Sigmoid colon (tissue), 7 donors: Measurements from ENCODE around the gene NIN. TPM values are rescaled to one million over a fixed set of nuclear protein-coding genes. Genes with fewer than 3 reads are reported as not detected.

Experiments used
- DNase-seq: peaks from one replicate; pipeline ENCODE4 v3.0.0-alpha.2; 2019
- H3K27ac ChIP-seq, 4 donors: fragments of 200-600 bp; sonication (generic); one replicate each; pipeline ENCODE4 v1.5.1; 2016 to 2019; ENCODE audit warnings: mild to moderate bottlenecking in 1 of 4
- H3K27me3 ChIP-seq, 3 donors: fragments of 200-600 bp; sonication (generic); one replicate each; pipeline ENCODE4 v1.5.1; 2019; ENCODE audit warnings: mild to moderate bottlenecking in 1 of 3
- H3K36me3 ChIP-seq, 4 donors: fragments of 200-600 bp; sonication (generic); one replicate each; pipeline ENCODE4 v1.5.1; 2016 to 2019
- H3K4me1 ChIP-seq, 4 donors: fragments of 200-600 bp; sonication (generic); one replicate each; pipeline ENCODE4 v1.5.1; 2017 to 2019
- H3K4me3 ChIP-seq, 4 donors: fragments of 200-600 bp; sonication (generic); one replicate each; pipeline ENCODE4 v1.5.1; 2017 to 2019; ENCODE audit warnings: mild to moderate bottlenecking in 2 of 4, moderate library complexity in 1 of 4
- H3K9me3 ChIP-seq, 4 donors: fragments of 200-600 bp in 3 of 4; sonication (generic) in 3 of 4; one replicate each; pipeline versions ENCODE4 v1.5.1 to v1.6.1; 2013 to 2019
- CTCF ChIP-seq, 4 experiments: fragments of 450-650 bp in 3 of 4; fragments of 200-600 bp in 1 of 4; IDR thresholded peaks; one replicate each; pipeline ENCODE4 v1.5.1; 2016 to 2019; ENCODE audit warnings: antibody characterized with exemption in 4 of 4, mild to moderate bottlenecking in 3 of 4, moderate library complexity in 2 of 4
- EP300 ChIP-seq, 4 donors: sonication (generic); formaldehyde crosslinking; IDR thresholded peaks; one replicate each; pipeline ENCODE4 v1.6.1; 2017; ENCODE audit warnings: antibody characterized with exemption in 4 of 4
- POLR2A ChIP-seq, 2 donors: fragments of 450-650 bp; IDR thresholded peaks; one replicate each; pipeline ENCODE4 v1.6.1; 2016; ENCODE audit warnings: antibody characterized with exemption in 2 of 2, mild to moderate bottlenecking in 2 of 2, moderate library complexity in 2 of 2
- POLR2AphosphoS5 ChIP-seq, 4 donors: sonication (generic); formaldehyde crosslinking; IDR thresholded peaks; one replicate each; pipeline ENCODE4 v1.6.1; 2017; ENCODE audit warnings: antibody characterized with exemption in 4 of 4
- WGBS, 2 donors: extraction: QIAGEN DNeasy Blood & Tissue Kit; methylation state at CpG; one replicate each; pipeline ENCODE4 v1.1.7; 2013; 5-methylcytosine and 5-hydroxymethylcytosine counted together
- intact Hi-C: fragments of 100-400 bp; cut with DNase I; formaldehyde crosslinking; loops from one replicate; pipeline ENCODE4 v1.15.1; 2023
- polyA plus RNA-seq, 3 donors: library from polyadenylated mRNA; stranded (reverse); fragments of 200-250 nt; gene quantifications; one replicate each; pipeline ENCODE4 v1.2.3, GENCODE V29; 2013
- total RNA-seq, 4 donors: library from RNA; depleted of rRNA; stranded (reverse); fragments of >200 nt; gene quantifications; one replicate each; pipeline ENCODE4 v1.1.0, GENCODE V29; 2016
- donor health status: healthy with polysubstance abuse.
- donor health status: Bipolar disorder and iron deficiency.
- donor health status: healthy.

The NIN gene
- total and polyA plus RNA-seq, 7 donors, result 3.6 to 38.2 (median 20.7) TPM

GRCh38 chr14:50739186-50739585, 91.8 kb downstream of the NIN start:
- no peak for DNase-seq
- WGBS, 2 donors, result 93 to 95% methylated on average over 4 of the region's 4 CpGs
- intact Hi-C loops, result no loop called here
- Histone ChIP-seq H3K27ac (peak overlapping the region in 3 of 4 donors; percentile 43 to 52 (median 46)), H3K27me3 (no peaks in the 10 kb centered on the region), H3K4me3 (no peak overlapping the region), H3K4me1 (peaks cover 0 to 14% (median 0%) of the 10 kb centered on the region in 4 donors), H3K9me3 (no peaks in the 10 kb centered on the region), H3K36me3 (peaks cover 0 to 55% (median 7%) of the 10 kb centered on the region in 4 donors)
- TF ChIP-seq POLR2A (IDR thresholded peaks at IDR 0.05) (no peak), POLR2AphosphoS5 (IDR thresholded peaks at IDR 0.05) (no peak), CTCF (IDR thresholded peaks at IDR 0.05) (no peak), EP300 (IDR thresholded peaks at IDR 0.05) (no peak)

- Histone ChIP-seq H3K27me3 (no peaks in the 10 kb centered on the region), H3K4me1 (peaks cover 0 to 14% (median 0%) of the 10 kb centered on the region in 4 donors), H3K4me3 (no peak overlapping the region), H3K27ac (no peak overlapping the region), H3K36me3 (peaks cover 0 to 61% (median 7%) of the 10 kb centered on the region in 4 donors), H3K9me3 (no peaks in the 10 kb centered on the region)
- WGBS, 2 donors, result 86 to 89% methylated on average over 6 of the region's 6 CpGs
- intact Hi-C loops, result no loop called here
- DNase-seq, result no peak
- TF ChIP-seq POLR2AphosphoS5 (IDR thresholded peaks at IDR 0.05) (no peak), EP300 (IDR thresholded peaks at IDR 0.05) (no peak), CTCF (IDR thresholded peaks at IDR 0.05) (no peak), POLR2A (IDR thresholded peaks at IDR 0.05) (no peak)
Measured at GRCh38 chr14:50736932-50737419, 94.0 kb downstream of the NIN start.

GRCh38 chr14:50734950-50735695, 95.8 kb downstream of the NIN start:
- Histone ChIP-seq H3K27me3 (no peaks in the 10 kb centered on the region), H3K4me1 (peaks cover 0 to 9% (median 0%) of the 10 kb centered on the region in 4 donors), H3K36me3 (peaks cover 0 to 71% (median 7%) of the 10 kb centered on the region in 4 donors), H3K27ac (no peak overlapping the region), H3K4me3 (no peak overlapping the region), H3K9me3 (no peaks in the 10 kb centered on the region)
- intact Hi-C loops, result no loop called here
- no peak for DNase-seq
- 70 to 89% methylated on average over 4 of the region's 4 CpGs for WGBS, 2 donors
- TF ChIP-seq POLR2AphosphoS5 (IDR thresholded peaks at IDR 0.05) (no peak), EP300 (IDR thresholded peaks at IDR 0.05) (no peak)

GRCh38 chr14:50733494-50733893, 97.5 kb downstream of the NIN start:
- TF ChIP-seq CTCF (IDR thresholded peaks at IDR 0.05), result no peak
- peaks cover 0 to 81% (median 17%) of the 10 kb centered on the region in 4 donors for H3K36me3 ChIP-seq

GRCh38 chr14:50728836-50729235, 102.1 kb downstream of the NIN start:
- intact Hi-C loops, result no loop called here
- H3K36me3 ChIP-seq, result peaks cover 0 to 93% (median 38%) of the 10 kb centered on the region in 4 donors
- TF ChIP-seq POLR2AphosphoS5 (IDR thresholded peaks at IDR 0.05), result no peak
- TF ChIP-seq EP300 (IDR thresholded peaks at IDR 0.05), result no peak
- TF ChIP-seq CTCF (IDR thresholded peaks at IDR 0.05), result no peak
- TF ChIP-seq POLR2A (IDR thresholded peaks at IDR 0.05), result no peak
- no peak for DNase-seq
- no peaks in the 10 kb centered on the region for H3K27me3 ChIP-seq
- WGBS, 2 donors, result 91 to 92% methylated on average over 6 of the region's 6 CpGs
- no peaks in the 10 kb centered on the region for H3K4me1 ChIP-seq
- H3K9me3 ChIP-seq, result no peaks in the 10 kb centered on the region
- H3K27ac ChIP-seq, result no peak overlapping the region
- no peak overlapping the region for H3K4me3 ChIP-seq

More at GRCh38 chr14:50733494-50733893, 97.5 kb downstream of the NIN start:
- Histone ChIP-seq H3K9me3 (no peaks in the 10 kb centered on the region), H3K4me3 (no peak overlapping the region), H3K27me3 (no peaks in the 10 kb centered on the region), H3K27ac (no peak overlapping the region), H3K4me1 (no peaks in the 10 kb centered on the region)
- no peak for DNase-seq
- intact Hi-C loops, result no loop called here
- WGBS, 2 donors, result 91 to 95% methylated on average over 2 of the region's 2 CpGs
